Chondrocyte (in vitro differentiated cells): ENCODE data around the gene ATG2B. TPM values are rescaled to one million over a fixed set of nuclear protein-coding genes. Genes with fewer than 3 reads are reported as not detected.

Source experiments
- DNase-seq: peaks from one replicate; pipeline ENCODE4 v3.0.0; 2021; ENCODE audit warnings: mixed read lengths, low spot score
- H3K27ac Mint-ChIP-seq: one replicate; pipeline ENCODE4 v1.8.0; 2021; ENCODE audit warnings: mild to moderate bottlenecking, moderate library complexity, mixed read lengths; ENCODE audit not compliant: unreplicated experiment
- H3K27me3 Mint-ChIP-seq: 2 replicates; pipeline ENCODE4 v1.8.0; 2021; ENCODE audit warnings: low read depth, mixed read lengths
- H3K36me3 Mint-ChIP-seq: 2 replicates; pipeline ENCODE4 v1.8.0; 2021; ENCODE audit warnings: low read depth, mixed read lengths
- H3K4me1 Mint-ChIP-seq: 2 replicates; pipeline ENCODE4 v1.8.0; 2021; ENCODE audit warnings: low read depth, mild to moderate bottlenecking, mixed read lengths
- H3K4me3 Mint-ChIP-seq: one replicate; pipeline ENCODE4 v1.8.0; 2021; ENCODE audit warnings: mild to moderate bottlenecking, moderate library complexity, mixed read lengths; ENCODE audit not compliant: unreplicated experiment
- H3K9me3 Mint-ChIP-seq: 2 replicates; pipeline ENCODE4 v1.8.0; 2021; ENCODE audit warnings: low read depth, mixed read lengths
- total RNA-seq: library from RNA; stranded (reverse); gene quantifications from 3 replicates; pipeline ENCODE4 v1.2.1, GENCODE V29; 2021
- TF ChIP-seq, protein P1 (sequence below): fragments of 200-600 bp; sonication (generic); IDR thresholded peaks from 2 replicates; pipeline ENCODE4 v1.5.0; 2021; ENCODE audit warnings: antibody characterized with exemption, mild to moderate bottlenecking, moderate library complexity

Gene ATG2B
- total RNA-seq, 1 donor from 2014 or later = 17.0 TPM

GRCh38 chr14:96287856-96288255, 75.3 kb downstream of the ATG2B start:
- Mint-ChIP-seq H3K27me3 (no peaks in the 10 kb centered on the region), H3K27ac (no peak overlapping the region), H3K4me3 (no peak overlapping the region), H3K36me3 (peaks cover 26% of the 10 kb centered on the region), H3K4me1 (peaks cover 2% of the 10 kb centered on the region), H3K9me3 (no peaks in the 10 kb centered on the region)
- TF ChIP-seq, protein P1, sequence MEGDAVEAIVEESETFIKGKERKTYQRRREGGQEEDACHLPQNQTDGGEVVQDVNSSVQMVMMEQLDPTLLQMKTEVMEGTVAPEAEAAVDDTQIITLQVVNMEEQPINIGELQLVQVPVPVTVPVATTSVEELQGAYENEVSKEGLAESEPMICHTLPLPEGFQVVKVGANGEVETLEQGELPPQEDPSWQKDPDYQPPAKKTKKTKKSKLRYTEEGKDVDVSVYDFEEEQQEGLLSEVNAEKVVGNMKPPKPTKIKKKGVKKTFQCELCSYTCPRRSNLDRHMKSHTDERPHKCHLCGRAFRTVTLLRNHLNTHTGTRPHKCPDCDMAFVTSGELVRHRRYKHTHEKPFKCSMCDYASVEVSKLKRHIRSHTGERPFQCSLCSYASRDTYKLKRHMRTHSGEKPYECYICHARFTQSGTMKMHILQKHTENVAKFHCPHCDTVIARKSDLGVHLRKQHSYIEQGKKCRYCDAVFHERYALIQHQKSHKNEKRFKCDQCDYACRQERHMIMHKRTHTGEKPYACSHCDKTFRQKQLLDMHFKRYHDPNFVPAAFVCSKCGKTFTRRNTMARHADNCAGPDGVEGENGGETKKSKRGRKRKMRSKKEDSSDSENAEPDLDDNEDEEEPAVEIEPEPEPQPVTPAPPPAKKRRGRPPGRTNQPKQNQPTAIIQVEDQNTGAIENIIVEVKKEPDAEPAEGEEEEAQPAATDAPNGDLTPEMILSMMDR = no peak
- DNase-seq = no peak

DNA sequence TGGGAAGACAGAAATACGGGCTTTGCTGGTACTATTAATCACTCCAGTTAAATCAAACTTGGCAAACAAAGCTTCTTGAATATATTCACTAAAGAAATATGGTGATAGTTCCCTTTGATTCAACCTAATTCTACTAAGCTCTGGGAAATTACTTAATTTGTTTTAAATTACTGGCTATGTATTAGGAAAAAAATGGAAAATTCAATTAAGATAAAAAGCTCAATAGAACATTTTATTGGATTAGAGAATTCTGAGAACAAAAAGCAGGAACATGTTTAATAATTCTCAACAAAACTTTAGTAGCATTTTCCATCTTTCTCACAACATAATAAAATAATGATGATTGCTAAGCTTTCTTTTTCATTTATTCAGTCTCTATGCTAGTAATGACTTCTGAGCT, 76.9 kb downstream of the ATG2B start:
- H3K27me3 Mint-ChIP-seq = no peaks in the 10 kb centered on the region
- H3K4me1 Mint-ChIP-seq = peaks cover 5% of the 10 kb centered on the region
- H3K9me3 Mint-ChIP-seq = no peaks in the 10 kb centered on the region
- TF ChIP-seq, protein P1 = no peak
- H3K4me3 Mint-ChIP-seq = no peak overlapping the region
- no peak for DNase-seq
- peaks cover 26% of the 10 kb centered on the region for H3K36me3 Mint-ChIP-seq
- no peak overlapping the region for H3K27ac Mint-ChIP-seq

DNA sequence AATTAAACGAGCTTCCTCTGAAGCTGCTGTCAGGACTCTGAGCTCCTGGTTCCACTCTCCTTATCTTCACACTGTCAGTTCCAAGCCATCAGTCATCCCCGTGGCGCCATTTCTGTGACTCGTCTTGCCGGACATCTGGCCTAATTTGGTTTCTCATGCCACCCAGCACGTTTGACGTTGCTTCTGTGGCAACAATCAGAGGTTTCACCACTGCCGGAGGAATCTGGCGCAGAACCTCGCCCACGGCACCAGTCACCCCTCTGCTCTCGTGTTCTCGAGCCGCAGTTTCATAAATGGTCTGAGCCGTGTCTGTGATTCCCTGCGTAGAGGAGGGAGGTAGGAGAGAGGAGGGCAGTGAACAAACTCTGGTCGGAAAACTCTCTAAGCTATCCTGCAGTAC, 77.5 kb downstream of the ATG2B start:
- Mint-ChIP-seq H3K27ac (no peak overlapping the region), H3K9me3 (no peaks in the 10 kb centered on the region), H3K4me1 (peaks cover 5% of the 10 kb centered on the region), H3K4me3 (no peak overlapping the region), H3K36me3 (peaks cover 26% of the 10 kb centered on the region), H3K27me3 (no peaks in the 10 kb centered on the region)
- peak; percentile 55 for DNase-seq
- TF ChIP-seq, protein P1 = no peak

DNA sequence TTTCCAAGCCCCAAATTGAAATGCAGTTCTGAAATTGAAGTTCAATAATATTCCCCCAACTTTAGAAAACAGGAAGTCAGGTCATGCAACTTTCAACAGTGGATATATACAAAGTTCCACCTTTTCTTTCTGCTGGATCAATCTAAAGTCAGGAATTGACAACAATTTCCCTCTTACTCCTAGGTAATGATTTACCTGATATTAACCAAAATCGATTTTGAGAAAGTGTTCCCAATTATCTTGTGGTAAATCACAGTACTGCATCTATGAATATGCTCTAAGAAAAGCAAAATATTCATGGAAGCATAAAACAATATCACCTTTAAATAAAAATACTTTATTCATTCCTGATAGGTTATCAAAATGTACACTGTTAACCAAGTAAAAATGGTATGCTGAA, 78.7 kb downstream of the ATG2B start:
- DNase-seq = no peak
- Mint-ChIP-seq H3K4me1 (peaks cover 14% of the 10 kb centered on the region), H3K4me3 (no peak overlapping the region), H3K27me3 (no peaks in the 10 kb centered on the region), H3K9me3 (no peaks in the 10 kb centered on the region), H3K27ac (no peak overlapping the region), H3K36me3 (peaks cover 17% of the 10 kb centered on the region)
- TF ChIP-seq, protein P1 = no peak

DNA sequence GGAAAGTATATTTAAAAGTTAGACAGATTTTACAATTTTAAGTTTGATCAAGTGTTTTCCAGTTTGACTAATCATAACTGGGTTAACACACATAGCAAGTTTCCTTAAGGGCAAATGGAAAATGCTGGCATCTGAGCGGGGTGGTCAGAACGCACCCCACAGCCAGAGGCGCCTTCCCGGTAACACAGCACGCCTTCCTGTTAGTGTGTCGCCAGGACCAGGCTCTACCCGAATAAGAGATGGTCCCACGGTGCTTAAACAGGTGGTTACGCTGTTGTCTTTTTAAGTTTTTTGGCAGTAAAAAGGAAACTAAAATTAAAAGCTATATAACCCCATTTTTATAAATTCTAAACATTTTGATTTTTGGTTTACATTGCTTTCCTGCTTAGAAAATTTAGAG, 79.1 kb downstream of the ATG2B start:
- peaks cover 17% of the 10 kb centered on the region for H3K4me1 Mint-ChIP-seq
- no peaks in the 10 kb centered on the region for H3K9me3 Mint-ChIP-seq
- no peaks in the 10 kb centered on the region for H3K27me3 Mint-ChIP-seq
- H3K36me3 Mint-ChIP-seq = peaks cover 16% of the 10 kb centered on the region
- TF ChIP-seq, protein P1 = no peak
- H3K27ac Mint-ChIP-seq = no peak overlapping the region
- DNase-seq = no peak
- H3K4me3 Mint-ChIP-seq = no peak overlapping the region
